Right hindlimb (tissue), 1 donor: ENCODE measurements around the gene TSN.
A peak's percentile ranks its signal among the peaks of the same experiment; 100 is the strongest.

Experiments
- DNase-seq: peaks from one replicate; pipeline ENCODE4 v3.0.0-alpha.2; 2018

Gene TSN

GRCh38 chr2:121748202-121748601, 7.2 kb upstream of the TSN start:
- no peak for DNase-seq

GRCh38 chr2:121754851-121755236, 607 bp upstream of the TSN start:
- DNase-seq, result no peak

- no peak for DNase-seq
Measured at GRCh38 chr2:121764681-121765228, 9.3 kb downstream of the TSN start.

- no peak for DNase-seq
Measured at GRCh38 chr2:121766624-121767023, 11.2 kb downstream of the TSN start.

- no peak for DNase-seq
Measured at GRCh38 chr2:121768143-121768755, 12.8 kb downstream of the TSN start.

- DNase-seq, result peak; percentile 37
Measured at GRCh38 chr2:121771976-121772742, 16.7 kb downstream of the TSN start.

GRCh38 chr2:121774235-121774634, 18.8 kb downstream of the TSN start:
- DNase-seq, result no peak

- no peak for DNase-seq
Measured at GRCh38 chr2:121776361-121776760, 20.9 kb downstream of the TSN start.

- DNase-seq, result no peak
Measured at GRCh38 chr2:121776885-121777698, 21.6 kb downstream of the TSN start.

- DNase-seq, result no peak
Measured at GRCh38 chr2:121777699-121778058, 22.2 kb downstream of the TSN start.

GRCh38 chr2:121778741-121779487, 23.5 kb downstream of the TSN start:
- no peak for DNase-seq

GRCh38 chr2:121783180-121783579, 27.7 kb downstream of the TSN start:
- no peak for DNase-seq

- DNase-seq, result no peak
Measured at GRCh38 chr2:121788685-121789084, 33.2 kb downstream of the TSN start.

GRCh38 chr2:121790276-121790956, 35.0 kb downstream of the TSN start:
- DNase-seq, result no peak

GRCh38 chr2:121791290-121791689, 35.8 kb downstream of the TSN start:
- no peak for DNase-seq

GRCh38 chr2:121791801-121792221, 36.4 kb downstream of the TSN start:
- DNase-seq, result no peak

- DNase-seq, result no peak
Measured at GRCh38 chr2:121793816-121794215, 38.4 kb downstream of the TSN start.

GRCh38 chr2:121794233-121794632, 38.8 kb downstream of the TSN start:
- no peak for DNase-seq

GRCh38 chr2:121796239-121796638, 40.8 kb downstream of the TSN start:
- no peak for DNase-seq

GRCh38 chr2:121798617-121799016, 43.2 kb downstream of the TSN start:
- DNase-seq, result no peak

GRCh38 chr2:121801916-121802315, 46.5 kb downstream of the TSN start:
- DNase-seq, result no peak

- DNase-seq, result no peak
Measured at GRCh38 chr2:121803503-121803902, 48.1 kb downstream of the TSN start.
